ENCODE results near the gene NOM1. TPM values are rescaled to one million over a fixed set of nuclear protein-coding genes. Genes with fewer than 3 reads are reported as not detected.

The NOM1 gene
- total RNA-seq, 1 donor from 2014 or later: 22.6 TPM

- Mint-ChIP-seq H3K4me3 (ENCODE audit: unreplicated experiment) (no peak overlapping the region), H3K36me3 (ENCODE audit: unreplicated experiment) (no peaks in the 10 kb centered on the region), H3K27ac (ENCODE audit: unreplicated experiment) (no peak overlapping the region), H3K27me3 (ENCODE audit: unreplicated experiment) (peaks cover 77% of the 10 kb centered on the region), H3K9me3 (ENCODE audit: unreplicated experiment) (no peaks in the 10 kb centered on the region), H3K4me1 (ENCODE audit: unreplicated experiment) (peaks cover 2% of the 10 kb centered on the region)
- TF ChIP-seq, protein P1, sequence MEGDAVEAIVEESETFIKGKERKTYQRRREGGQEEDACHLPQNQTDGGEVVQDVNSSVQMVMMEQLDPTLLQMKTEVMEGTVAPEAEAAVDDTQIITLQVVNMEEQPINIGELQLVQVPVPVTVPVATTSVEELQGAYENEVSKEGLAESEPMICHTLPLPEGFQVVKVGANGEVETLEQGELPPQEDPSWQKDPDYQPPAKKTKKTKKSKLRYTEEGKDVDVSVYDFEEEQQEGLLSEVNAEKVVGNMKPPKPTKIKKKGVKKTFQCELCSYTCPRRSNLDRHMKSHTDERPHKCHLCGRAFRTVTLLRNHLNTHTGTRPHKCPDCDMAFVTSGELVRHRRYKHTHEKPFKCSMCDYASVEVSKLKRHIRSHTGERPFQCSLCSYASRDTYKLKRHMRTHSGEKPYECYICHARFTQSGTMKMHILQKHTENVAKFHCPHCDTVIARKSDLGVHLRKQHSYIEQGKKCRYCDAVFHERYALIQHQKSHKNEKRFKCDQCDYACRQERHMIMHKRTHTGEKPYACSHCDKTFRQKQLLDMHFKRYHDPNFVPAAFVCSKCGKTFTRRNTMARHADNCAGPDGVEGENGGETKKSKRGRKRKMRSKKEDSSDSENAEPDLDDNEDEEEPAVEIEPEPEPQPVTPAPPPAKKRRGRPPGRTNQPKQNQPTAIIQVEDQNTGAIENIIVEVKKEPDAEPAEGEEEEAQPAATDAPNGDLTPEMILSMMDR (IDR thresholded peaks at IDR 0.05): no peak
- DNase-seq (ENCODE audit: extremely low spot score, unreplicated experiment): no peak
Measured at GRCh38 chr7:157017149-157017548, 67.6 kb downstream of the NOM1 start.

DNA sequence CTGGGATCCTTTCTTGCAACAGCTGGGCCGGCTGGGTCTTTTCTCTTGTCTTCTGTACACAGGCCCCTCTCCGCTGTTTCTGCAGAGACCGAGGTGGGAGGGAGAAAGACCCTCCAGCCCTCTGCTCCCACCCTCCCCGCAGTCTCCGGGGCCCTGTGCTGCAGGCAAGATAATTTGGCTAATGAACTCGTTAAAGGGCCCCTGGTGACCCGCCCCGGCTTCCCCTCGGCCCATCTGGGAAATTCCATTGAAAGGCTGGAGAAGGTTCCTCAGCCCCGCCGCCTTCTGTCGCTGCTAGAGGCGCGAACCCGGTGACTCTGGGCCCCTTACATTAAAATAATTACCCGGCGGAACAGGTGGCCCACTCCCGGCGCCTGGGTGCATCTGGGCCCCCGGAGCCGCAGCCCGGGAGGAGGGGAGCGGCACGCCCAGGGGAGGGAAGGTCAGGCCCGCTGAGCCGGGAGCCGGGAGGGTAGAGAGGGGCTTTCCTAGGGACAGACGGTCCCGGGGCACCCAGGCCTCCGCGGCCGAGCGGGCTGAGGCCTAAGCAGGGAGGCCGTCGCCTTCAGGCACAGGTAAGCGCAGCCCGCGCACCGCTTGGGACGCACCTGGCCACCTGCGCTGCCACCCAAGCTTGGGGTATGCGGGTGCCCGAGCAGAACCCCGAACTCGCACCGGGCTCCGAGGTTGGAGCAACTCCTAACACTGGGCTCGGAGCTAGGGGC lies 68.3 kb downstream of the NOM1 start:
- Mint-ChIP-seq H3K27ac (ENCODE audit: unreplicated experiment) (no peak overlapping the region), H3K36me3 (ENCODE audit: unreplicated experiment) (no peaks in the 10 kb centered on the region), H3K4me1 (ENCODE audit: unreplicated experiment) (peaks cover 9% of the 10 kb centered on the region), H3K27me3 (ENCODE audit: unreplicated experiment) (peaks cover 77% of the 10 kb centered on the region), H3K4me3 (ENCODE audit: unreplicated experiment) (no peak overlapping the region), H3K9me3 (ENCODE audit: unreplicated experiment) (no peaks in the 10 kb centered on the region)
- DNase-seq (ENCODE audit: extremely low spot score, unreplicated experiment): no peak
- TF ChIP-seq, protein P1 (IDR thresholded peaks at IDR 0.05): no peak

GRCh38 chr7:157018328-157018996 lies 69.0 kb downstream of the NOM1 start:
- TF ChIP-seq, protein P1 (IDR thresholded peaks at IDR 0.05): no peak
- H3K36me3 Mint-ChIP-seq (ENCODE audit: unreplicated experiment): no peaks in the 10 kb centered on the region
- H3K27ac Mint-ChIP-seq (ENCODE audit: unreplicated experiment): no peak overlapping the region
- H3K9me3 Mint-ChIP-seq (ENCODE audit: unreplicated experiment): no peaks in the 10 kb centered on the region
- H3K4me1 Mint-ChIP-seq (ENCODE audit: unreplicated experiment): peaks cover 10% of the 10 kb centered on the region
- DNase-seq (ENCODE audit: extremely low spot score, unreplicated experiment): no peak
- H3K27me3 Mint-ChIP-seq (ENCODE audit: unreplicated experiment): peaks cover 77% of the 10 kb centered on the region
- H3K4me3 Mint-ChIP-seq (ENCODE audit: unreplicated experiment): no peak overlapping the region

- Mint-ChIP-seq H3K36me3 (ENCODE audit: unreplicated experiment) (no peaks in the 10 kb centered on the region), H3K4me3 (ENCODE audit: unreplicated experiment) (no peak overlapping the region), H3K27me3 (ENCODE audit: unreplicated experiment) (peaks cover 76% of the 10 kb centered on the region), H3K4me1 (ENCODE audit: unreplicated experiment) (peaks cover 10% of the 10 kb centered on the region), H3K9me3 (ENCODE audit: unreplicated experiment) (no peaks in the 10 kb centered on the region), H3K27ac (ENCODE audit: unreplicated experiment) (no peak overlapping the region)
- no peak for DNase-seq (ENCODE audit: extremely low spot score, unreplicated experiment)
- TF ChIP-seq, protein P1 (IDR thresholded peaks at IDR 0.05): no peak
Measured at GRCh38 chr7:157018997-157019608, 69.6 kb downstream of the NOM1 start.
